GM12878 (cell line): ENCODE results near the gene TULP1. TPM values are rescaled to one million over a fixed set of nuclear protein-coding genes. Genes with fewer than 3 reads are reported as not detected.

Experiments used
- ATAC-seq: fragments of 200-7000 bp; cut with Tn5 transposase; 3 replicates; pipeline ENCODE4 v1.9.1; 2020; ENCODE audit warnings: mild to moderate bottlenecking, moderate library complexity
- BruUV-seq: library from RNA; stranded (reverse); fragments of 400-500 nt; replicated peaks from 2 replicates; lab custom pipeline; 2021; lab: Mats Ljungman, UMichigan
- CTCF ChIA-PET: fragments of 300-600 bp; sonication (Branson Sonifier 250); formaldehyde crosslinking; extraction: SDS; loops from one replicate; lab custom pipeline; 2021; ENCODE audit warnings: inconsistent platforms; lab: Yijun Ruan, JAX
- POLR2A ChIA-PET: fragments of 350-600 bp; formaldehyde crosslinking; extraction: SDS; loops from one replicate; lab custom pipeline; 2021; ENCODE audit warnings: inconsistent platforms; lab: Charles Lee
- RAD21 ChIA-PET: fragments of 300-600 bp; sonication (Branson Sonifier 250); formaldehyde crosslinking; loops from one replicate; lab custom pipeline; 2023; ENCODE audit warnings: antibody characterized with exemption; ENCODE audit not compliant: unreplicated experiment; lab: Charles Lee
- SMC1A ChIA-PET: fragments of 300-600 bp; sonication (Branson Sonifier 250); formaldehyde crosslinking; loops from one replicate; lab custom pipeline; 2023; ENCODE audit not compliant: unreplicated experiment, uncharacterized antibody; lab: Charles Lee
- DNase-seq: peaks from one replicate; pipeline ENCODE4 v3.0.0-alpha.2; 2011; ENCODE audit warnings: low read depth, low spot score
- FAIRE-seq: peaks from 3 replicates; lab custom pipeline; 2011; peaks lifted over from hg19 to GRCh38; lab: Jason Lieb, UNC
- H2AFZ ChIP-seq: 2 replicates; pipeline ENCODE4 v1.6.0; 2011; ENCODE audit warnings: low read depth, low read length, control low read depth; ENCODE audit not compliant: control insufficient read depth
- H3K27ac ChIP-seq: 2 replicates; pipeline ENCODE4 v1.5.1; 2011; ENCODE audit warnings: control low read depth; ENCODE audit not compliant: control insufficient read depth, insufficient read depth
- H3K27me3 ChIP-seq, 2 experiments: replicated peaks in 1 of 2; 2 replicates each; pipeline versions ENCODE4 v1.6.0 to v1.6.1; 2011; ENCODE audit warnings: low read length in 1 of 2; ENCODE audit not compliant: control insufficient read depth in 2 of 2, insufficient read depth in 2 of 2
- H3K36me3 ChIP-seq, 2 experiments: 2 replicates each; pipeline ENCODE4 v1.5.1; 2011; ENCODE audit warnings: low read length in 1 of 2; ENCODE audit not compliant: control insufficient read depth in 2 of 2, insufficient read depth in 2 of 2
- H3K4me1 ChIP-seq: 2 replicates; pipeline ENCODE4 v1.6.1; 2011; ENCODE audit warnings: mild to moderate bottlenecking, low read length, moderate library complexity, mixed read lengths; ENCODE audit not compliant: control insufficient read depth, insufficient read depth
- H3K4me2 ChIP-seq: 2 replicates; pipeline ENCODE4 v1.6.0; 2011; ENCODE audit warnings: control low read depth; ENCODE audit not compliant: control insufficient read depth, insufficient read depth
- H3K4me3 ChIP-seq: fragments of 200-600 bp; sonication (generic); 2 replicates; pipeline ENCODE4 v1.5.1; 2016
- H3K79me2 ChIP-seq: 2 replicates; pipeline ENCODE4 v1.6.0; 2011; ENCODE audit warnings: low read length; ENCODE audit not compliant: control insufficient read depth, insufficient read depth
- H3K9ac ChIP-seq: 2 replicates; pipeline ENCODE4 v1.8.0; 2011; ENCODE audit warnings: low read length, control low read depth, mixed read lengths; ENCODE audit not compliant: control insufficient read depth, insufficient read depth
- H3K9me3 ChIP-seq: replicated peaks from 3 replicates; pipeline ENCODE4 v1.5.1; 2011; ENCODE audit warnings: mild to moderate bottlenecking, low read length; ENCODE audit not compliant: control insufficient read depth, insufficient read depth
- H4K20me1 ChIP-seq: 2 replicates; pipeline ENCODE4 v1.6.0; 2011; ENCODE audit not compliant: control insufficient read depth, insufficient read depth
- CBFB ChIP-seq: IDR thresholded peaks from 2 replicates; pipeline ENCODE4 v1.6.1; 2016; ENCODE audit warnings: antibody characterized with exemption, low read depth
- E4F1 ChIP-seq: fragments of 450-650 bp; IDR thresholded peaks from 2 replicates; pipeline ENCODE4 v1.6.1; 2018; ENCODE audit warnings: borderline replicate concordance, mild to moderate bottlenecking; ENCODE audit not compliant: partially characterized antibody
- HDGF ChIP-seq: fragments of 450-650 bp; IDR thresholded peaks from 2 replicates; pipeline ENCODE4 v1.6.1; 2016; ENCODE audit warnings: antibody characterized with exemption
- NBN ChIP-seq: fragments of 450-650 bp; IDR thresholded peaks from 2 replicates; pipeline ENCODE4 v1.6.1; 2016
- PBX3 ChIP-seq: IDR thresholded peaks from 2 replicates; pipeline ENCODE4 v1.6.1; 2011; ENCODE audit warnings: mild to moderate bottlenecking, low read depth, low read length, moderate library complexity; ENCODE audit not compliant: insufficient replicate concordance
- WGBS: methylation state at CpG from one replicate; pipeline ENCODE4 v1.1.6; 2016; ENCODE audit warnings: low lambda C conversion rate; ENCODE audit not compliant: insufficient replicate concordance, insufficient coverage; ENCODE audit errors: missing lambda C conversion rate; 5-methylcytosine and 5-hydroxymethylcytosine counted together
- in situ Hi-C: fragments of 300-500 bp; cut with MboI; formaldehyde crosslinking; loops from 9 replicates; pipeline ENCODE4 v1.14.3; 2018; ENCODE audit warnings: mixed read lengths
- intact Hi-C: fragments of 100-400 bp; cut with micrococcal nuclease; formaldehyde crosslinking; loops from one replicate; pipeline ENCODE4 v1.14.2; 2022; ENCODE audit not compliant: unreplicated experiment
- polyA plus RNA-seq, 11 experiments: library from polyadenylated mRNA; depleted of rRNA in 4 of 11; unstranded in 6 of 11; stranded (reverse) in 5 of 11; fragments of >200 nt; fragmentation: Nextera tagmentation in 4 of 11; fragmentation: Illumina TruSeq in 1 of 11; extraction: Ambion mirVana in 4 of 11; extraction: Trizol in 1 of 11; gene quantifications; 1 replicate in 1 of 11; 2 replicates in 10 of 11; pipeline versions ENCODE4 v1.2.1 to v1.2.3, GENCODE V29; 2011 to 2016; ENCODE audit warnings: inconsistent platforms in 2 of 11, missing spikeins in 2 of 11, low read depth in 1 of 11
- total RNA-seq, 4 experiments: library from RNA; depleted of rRNA in 3 of 4; stranded (reverse); fragments of >200 nt in 3 of 4; fragmentation: Illumina TruSeq in 1 of 4; extraction: Trizol in 1 of 4; gene quantifications; 2 replicates each; pipeline versions ENCODE4 v1.2.1 to v1.2.3, GENCODE V29; 2013 to 2021

Gene TULP1
- total and polyA plus RNA-seq, 10 of the 15 experiments (the other 5 are each of a cell fraction or from before 2014, with no cell fraction given) = not detected

- no peak overlapping the region for H2AFZ ChIP-seq
- FAIRE-seq (no peak), ATAC-seq (no peak), DNase-seq (no peak)
- 77% methylated on average over 14 of the region's 14 CpGs for WGBS
- CTCF ChIA-PET = interaction anchor here (0.5 kb wide), 1 partner anchor 1160 kb away, joined by 3 read pairs; no protein-coding TSS in a partner anchor
- H3K9me3 ChIP-seq = no peaks in the 10 kb centered on the region
- intact Hi-C loops (no loop called here), in situ Hi-C loops (no loop called here)
- TF ChIP-seq CBFB = no peak
- no peak for TF ChIP-seq PBX3
- TF ChIP-seq NBN = no peak
- no peak for TF ChIP-seq HDGF
- TF ChIP-seq E4F1 = no peak
- POLR2A ChIA-PET = interaction anchor here (0.6 kb wide), 1 partner anchor 208 kb away, joined by 6 read pairs; no protein-coding TSS in a partner anchor
- no peak overlapping the region for H3K4me2 ChIP-seq
- H3K9ac ChIP-seq = no peak overlapping the region
- no peaks in the 10 kb centered on the region for H4K20me1 ChIP-seq
- H3K79me2 ChIP-seq = peaks cover 6% of the 10 kb centered on the region
- no peaks in the 10 kb centered on the region; a peak in 1 of 4 replicates for H3K27me3 ChIP-seq
- no peak overlapping the region for H3K4me3 ChIP-seq
- no peaks in the 10 kb centered on the region for H3K4me1 ChIP-seq
- RAD21 ChIA-PET = no interaction called here
- BruUV-seq = no TSS peak
- no peak overlapping the region for H3K27ac ChIP-seq
- SMC1A ChIA-PET = no interaction called here
- H3K36me3 ChIP-seq = peaks cover 6 to 9% of the 10 kb centered on the region in 2 experiments; a peak in 3 of 4 replicates
Observed at GRCh38 chr6:35476004-35476403, 36.7 kb downstream of the TULP1 start.
